Uterus (tissue), 4 donors: ENCODE data around the gene DSG4. TPM values are rescaled to one million over a fixed set of nuclear protein-coding genes. Genes with fewer than 3 reads are reported as not detected.

Source experiments
- DNase-seq, 2 donors: peaks; one replicate each; pipeline ENCODE4 v3.0.0-alpha.2; 2019 to 2020
- H3K27ac ChIP-seq, 2 donors: fragments of 200-600 bp; sonication (generic); 1 replicate in 1 of 2; 2 replicates in 1 of 2; pipeline ENCODE4 v1.5.1; 2016 to 2018
- H3K27me3 ChIP-seq, 2 donors: fragments of 200-600 bp; sonication (generic); one replicate each; pipeline ENCODE4 v1.5.1; 2018 to 2019; ENCODE audit warnings: control low read depth in 1 of 2
- H3K36me3 ChIP-seq, 2 donors: fragments of 200-600 bp; sonication (generic); one replicate each; pipeline ENCODE4 v1.5.1; 2019; ENCODE audit warnings: control low read depth in 1 of 2
- H3K4me1 ChIP-seq, 2 donors: fragments of 200-600 bp; sonication (generic); one replicate each; pipeline ENCODE4 v1.5.1; 2018 to 2019; ENCODE audit warnings: control low read depth in 1 of 2
- H3K4me3 ChIP-seq, 2 donors: fragments of 200-600 bp; sonication (generic); 1 replicate in 1 of 2; 2 replicates in 1 of 2; pipeline ENCODE4 v1.5.1; 2018 to 2019; ENCODE audit warnings: mild to moderate bottlenecking in 1 of 2
- H3K9me3 ChIP-seq, 2 donors: fragments of 200-600 bp; sonication (generic); one replicate each; pipeline ENCODE4 v1.5.1; 2019; ENCODE audit warnings: control low read depth in 1 of 2
- POLR2A ChIP-seq, 2 donors: fragments of 450-650 bp; IDR thresholded peaks; one replicate each; pipeline ENCODE4 v1.6.1; 2016; ENCODE audit warnings: antibody characterized with exemption in 2 of 2, mild to moderate bottlenecking in 1 of 2, moderate library complexity in 1 of 2
- intact Hi-C: fragments of 100-400 bp; cut with DNase I; formaldehyde crosslinking; loops from one replicate; pipeline ENCODE4 v1.15.1; 2023; ENCODE audit warnings: low total_unique reads
- total RNA-seq, 4 donors: library from RNA; depleted of rRNA in 3 of 4; stranded (reverse); fragments of >200 nt in 3 of 4; gene quantifications; one replicate each; pipeline versions ENCODE4 v1.1.0 to v1.2.4, GENCODE V29; 2014 to 2023
- TF ChIP-seq, protein P1 (sequence below), 4 experiments: fragments of 200-600 bp in 2 of 4; fragments of 450-650 bp in 2 of 4; sonication (generic) in 2 of 4; IDR thresholded peaks; one replicate each; pipeline ENCODE4 v1.5.1; 2016 to 2019; ENCODE audit warnings: antibody characterized with exemption in 4 of 4, mild to moderate bottlenecking in 2 of 4, moderate library complexity in 1 of 4
- donor health status: DM: yes; HTN: yes; CAD: no.

Gene DSG4
- total RNA-seq, 4 donors from 2014 or later: 0.07 TPM; not detected in 3

GRCh38 chr18:31364190-31364589 is 12.4 kb upstream of the DSG4 start:
- Histone ChIP-seq H3K4me1 (no peaks in the 10 kb centered on the region), H3K4me3 (no peak overlapping the region), H3K27ac (no peak overlapping the region), H3K9me3 (no peaks in the 10 kb centered on the region), H3K27me3 (no peaks in the 10 kb centered on the region), H3K36me3 (no peaks in the 10 kb centered on the region)
- TF ChIP-seq, protein P1, sequence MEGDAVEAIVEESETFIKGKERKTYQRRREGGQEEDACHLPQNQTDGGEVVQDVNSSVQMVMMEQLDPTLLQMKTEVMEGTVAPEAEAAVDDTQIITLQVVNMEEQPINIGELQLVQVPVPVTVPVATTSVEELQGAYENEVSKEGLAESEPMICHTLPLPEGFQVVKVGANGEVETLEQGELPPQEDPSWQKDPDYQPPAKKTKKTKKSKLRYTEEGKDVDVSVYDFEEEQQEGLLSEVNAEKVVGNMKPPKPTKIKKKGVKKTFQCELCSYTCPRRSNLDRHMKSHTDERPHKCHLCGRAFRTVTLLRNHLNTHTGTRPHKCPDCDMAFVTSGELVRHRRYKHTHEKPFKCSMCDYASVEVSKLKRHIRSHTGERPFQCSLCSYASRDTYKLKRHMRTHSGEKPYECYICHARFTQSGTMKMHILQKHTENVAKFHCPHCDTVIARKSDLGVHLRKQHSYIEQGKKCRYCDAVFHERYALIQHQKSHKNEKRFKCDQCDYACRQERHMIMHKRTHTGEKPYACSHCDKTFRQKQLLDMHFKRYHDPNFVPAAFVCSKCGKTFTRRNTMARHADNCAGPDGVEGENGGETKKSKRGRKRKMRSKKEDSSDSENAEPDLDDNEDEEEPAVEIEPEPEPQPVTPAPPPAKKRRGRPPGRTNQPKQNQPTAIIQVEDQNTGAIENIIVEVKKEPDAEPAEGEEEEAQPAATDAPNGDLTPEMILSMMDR (IDR thresholded peaks at IDR 0.05): no peak
- DNase-seq: no peak
- intact Hi-C loops: no loop called here

DNA sequence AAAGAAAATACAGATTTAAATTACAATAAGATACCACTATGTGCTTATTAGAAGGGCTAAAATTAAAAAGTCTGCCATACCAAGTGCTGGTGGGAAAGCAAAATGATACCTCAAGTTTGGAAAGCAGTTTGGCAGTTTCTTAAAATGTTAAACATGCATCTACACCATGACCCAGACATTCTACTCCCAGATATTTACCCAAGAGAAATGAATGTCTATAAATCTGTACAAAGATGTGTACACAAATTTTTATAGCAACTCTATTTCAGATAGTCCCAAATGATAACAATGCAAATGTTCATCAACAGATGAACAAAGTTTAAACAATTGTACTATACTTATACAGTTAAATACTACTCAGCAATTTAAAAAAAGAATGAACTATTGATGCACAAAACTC is 7.1 kb upstream of the DSG4 start:
- Histone ChIP-seq H3K27ac (no peak overlapping the region), H3K27me3 (no peaks in the 10 kb centered on the region), H3K4me3 (no peak overlapping the region), H3K36me3 (no peaks in the 10 kb centered on the region), H3K4me1 (no peaks in the 10 kb centered on the region), H3K9me3 (no peaks in the 10 kb centered on the region)
- no peak for DNase-seq
- intact Hi-C loops: no loop called here
- no peak for TF ChIP-seq POLR2A (IDR thresholded peaks at IDR 0.05)
- TF ChIP-seq, protein P1 (IDR thresholded peaks at IDR 0.05): no peak

DNA sequence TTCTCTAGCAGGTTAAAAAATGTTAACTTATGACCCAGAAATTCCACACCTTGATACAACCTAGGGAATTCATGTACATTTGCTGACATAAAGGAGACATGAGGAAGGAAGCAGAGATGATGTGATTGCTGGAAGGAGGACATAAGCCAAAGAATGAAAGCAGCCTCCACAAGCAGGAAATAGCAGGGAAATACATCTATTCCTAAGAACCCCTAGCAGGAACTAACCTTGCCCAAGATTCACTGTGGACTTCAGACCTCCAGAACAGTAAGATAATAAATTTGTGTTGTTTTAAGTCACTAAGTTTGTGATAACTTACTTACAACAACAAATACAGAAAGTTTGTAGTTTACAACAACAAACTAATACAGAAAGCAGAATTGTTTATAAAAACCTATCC is 4.6 kb upstream of the DSG4 start:
- no peak for TF ChIP-seq POLR2A (IDR thresholded peaks at IDR 0.05)
- Histone ChIP-seq H3K4me1 (no peaks in the 10 kb centered on the region), H3K4me3 (no peak overlapping the region), H3K9me3 (no peaks in the 10 kb centered on the region), H3K36me3 (no peaks in the 10 kb centered on the region), H3K27me3 (no peaks in the 10 kb centered on the region), H3K27ac (no peak overlapping the region)
- DNase-seq: no peak
- intact Hi-C loops: no loop called here

DNA sequence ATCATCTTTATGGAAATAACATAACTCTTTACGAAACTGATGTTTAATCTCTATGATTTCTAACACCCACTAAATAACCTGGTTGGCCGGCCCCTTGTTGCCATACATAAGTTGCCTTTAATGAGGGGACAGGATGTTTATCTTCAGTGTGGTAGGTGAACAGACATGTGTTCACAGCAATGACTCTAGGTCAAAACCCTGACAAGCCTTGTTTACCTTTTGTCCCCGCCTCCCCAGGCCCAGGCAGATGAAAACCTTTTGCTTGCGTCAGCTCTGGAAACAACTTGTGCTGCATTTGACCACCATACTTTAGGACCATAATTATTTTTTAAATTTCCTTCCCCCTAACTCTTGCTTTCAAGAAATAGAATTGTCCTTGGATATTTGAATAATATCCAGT is 2.9 kb upstream of the DSG4 start:
- Histone ChIP-seq H3K27ac (no peak overlapping the region), H3K36me3 (no peaks in the 10 kb centered on the region)

GRCh38 chr18:31380912-31381311 is 4.3 kb downstream of the DSG4 start:
- no peak for DNase-seq
- no peaks in the 10 kb centered on the region for H3K4me1 ChIP-seq
- H3K27me3 ChIP-seq: no peaks in the 10 kb centered on the region
- TF ChIP-seq POLR2A (IDR thresholded peaks at IDR 0.05): no peak
- TF ChIP-seq, protein P1 (IDR thresholded peaks at IDR 0.05): no peak
- no peak overlapping the region for H3K4me3 ChIP-seq
- H3K27ac ChIP-seq: no peak overlapping the region
- H3K9me3 ChIP-seq: no peaks in the 10 kb centered on the region
- no peaks in the 10 kb centered on the region for H3K36me3 ChIP-seq
- intact Hi-C loops: no loop called here

More for the DNA sequence above, 2.9 kb upstream of the DSG4 start:
- TF ChIP-seq, protein P1 (IDR thresholded peaks at IDR 0.05): no peak
- TF ChIP-seq POLR2A (IDR thresholded peaks at IDR 0.05): no peak
- Histone ChIP-seq H3K9me3 (no peaks in the 10 kb centered on the region), H3K4me3 (no peak overlapping the region), H3K27me3 (no peaks in the 10 kb centered on the region), H3K4me1 (no peaks in the 10 kb centered on the region)
- intact Hi-C loops: no loop called here
- DNase-seq: no peak

- no peak for DNase-seq
- no peaks in the 10 kb centered on the region for H3K4me1 ChIP-seq
- no peaks in the 10 kb centered on the region for H3K27me3 ChIP-seq
- TF ChIP-seq, protein P1 (IDR thresholded peaks at IDR 0.05): no peak
- no peak for TF ChIP-seq POLR2A (IDR thresholded peaks at IDR 0.05)
- no peaks in the 10 kb centered on the region for H3K36me3 ChIP-seq
- intact Hi-C loops: no loop called here
- no peak overlapping the region for H3K27ac ChIP-seq
- H3K9me3 ChIP-seq: no peaks in the 10 kb centered on the region
- no peak overlapping the region for H3K4me3 ChIP-seq
Measured at GRCh38 chr18:31382107-31382506, 5.5 kb downstream of the DSG4 start.
